ENCODE measurements around the gene GJB6.

DNA sequence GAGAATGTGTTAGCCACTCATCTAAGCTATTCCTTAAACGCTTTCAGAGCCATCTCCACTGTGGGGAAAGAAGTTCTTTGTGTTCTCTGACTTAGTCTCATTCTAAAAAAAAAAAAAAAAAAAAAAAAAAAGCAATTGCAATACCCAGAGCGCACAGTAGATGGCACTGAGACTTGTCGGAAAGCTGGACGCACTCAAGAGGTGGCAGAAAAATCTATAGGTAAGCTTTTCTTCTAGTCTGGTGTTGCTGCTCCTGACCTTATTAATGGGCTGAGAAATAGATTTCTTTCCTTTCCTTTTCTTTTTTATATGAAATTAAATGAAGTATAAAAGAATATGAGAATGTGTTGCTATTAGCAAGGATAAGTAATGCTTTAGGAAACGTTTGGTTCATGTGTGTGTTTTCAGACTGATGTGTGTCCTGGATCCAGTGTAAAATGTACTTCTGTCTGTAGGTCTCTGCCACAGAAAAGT, 34.7 kb downstream of the GJB6 start:
- no peak for TF ChIP-seq EZH2 (IDR thresholded peaks at IDR 0.05; ENCODE audit: low read depth)
- TF ChIP-seq, protein P1, sequence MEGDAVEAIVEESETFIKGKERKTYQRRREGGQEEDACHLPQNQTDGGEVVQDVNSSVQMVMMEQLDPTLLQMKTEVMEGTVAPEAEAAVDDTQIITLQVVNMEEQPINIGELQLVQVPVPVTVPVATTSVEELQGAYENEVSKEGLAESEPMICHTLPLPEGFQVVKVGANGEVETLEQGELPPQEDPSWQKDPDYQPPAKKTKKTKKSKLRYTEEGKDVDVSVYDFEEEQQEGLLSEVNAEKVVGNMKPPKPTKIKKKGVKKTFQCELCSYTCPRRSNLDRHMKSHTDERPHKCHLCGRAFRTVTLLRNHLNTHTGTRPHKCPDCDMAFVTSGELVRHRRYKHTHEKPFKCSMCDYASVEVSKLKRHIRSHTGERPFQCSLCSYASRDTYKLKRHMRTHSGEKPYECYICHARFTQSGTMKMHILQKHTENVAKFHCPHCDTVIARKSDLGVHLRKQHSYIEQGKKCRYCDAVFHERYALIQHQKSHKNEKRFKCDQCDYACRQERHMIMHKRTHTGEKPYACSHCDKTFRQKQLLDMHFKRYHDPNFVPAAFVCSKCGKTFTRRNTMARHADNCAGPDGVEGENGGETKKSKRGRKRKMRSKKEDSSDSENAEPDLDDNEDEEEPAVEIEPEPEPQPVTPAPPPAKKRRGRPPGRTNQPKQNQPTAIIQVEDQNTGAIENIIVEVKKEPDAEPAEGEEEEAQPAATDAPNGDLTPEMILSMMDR (conservative IDR thresholded peaks at IDR 0.05): peak; percentile 85

Data from PC-9 (cell line).